K562 (cell line): ENCODE data around the gene ADAP1. TPM values are rescaled to one million over a fixed set of nuclear protein-coding genes. Genes with fewer than 3 reads are reported as not detected.

Experiments used
- CCAR2 ChIP-seq: fragments of 200-400 bp; formaldehyde crosslinking; IDR thresholded peaks from 2 replicates; pipeline ENCODE4 v1.6.1; 2017; ENCODE audit warnings: mild to moderate bottlenecking, low read depth, low read length
- CXXC5 ChIP-seq: fragments of 250-450 bp; sonication (Bioruptor Pico); IDR thresholded peaks from 2 replicates; pipeline ENCODE4 v1.8.0; 2022; ENCODE audit warnings: inconsistent platforms, mild to moderate bottlenecking, moderate library complexity
- FOXP1 ChIP-seq: sonication (generic); formaldehyde crosslinking; IDR thresholded peaks from 2 replicates; pipeline ENCODE4 v1.8.0; 2022; ENCODE audit warnings: mild to moderate bottlenecking, missing genetic modification reagents
- GABPA ChIP-seq: fragments of 200-800 bp; sonication (Bioruptor generic); conservative IDR thresholded peaks from 2 replicates; pipeline ENCODE4 v1.6.1; 2016; ENCODE audit warnings: low read depth, missing genetic modification characterization, missing compliant biosample characterization
- IFI16 ChIP-seq: fragments of 250-450 bp; sonication (Bioruptor Pico); IDR thresholded peaks from 2 replicates; pipeline ENCODE4 v2.1.2; 2022; ENCODE audit warnings: mild to moderate bottlenecking, inconsistent platforms
- KHSRP ChIP-seq: fragments of 450-650 bp; IDR thresholded peaks from 2 replicates; pipeline ENCODE4 v1.6.1; 2017
- KLF1 ChIP-seq: fragments of 450-650 bp; IDR thresholded peaks from 2 replicates; pipeline ENCODE4 v1.6.1; 2016; ENCODE audit warnings: missing genetic modification characterization, missing compliant biosample characterization
- SMC3 ChIP-seq: conservative IDR thresholded peaks from 2 replicates; pipeline ENCODE4 v1.6.1; 2011; ENCODE audit warnings: low read depth, low read length, improper control_type of control experiment; ENCODE audit not compliant: insufficient read depth
- SRSF7 ChIP-seq: fragments of 200-400 bp; formaldehyde crosslinking; optimal IDR thresholded peaks from 2 replicates; pipeline ENCODE3; 2017; ENCODE audit warnings: mild to moderate bottlenecking, low read depth, low read length
- TRIM25 ChIP-seq: fragments of 450-650 bp; IDR thresholded peaks from 2 replicates; pipeline ENCODE4 v1.7.0; 2016; ENCODE audit warnings: borderline replicate concordance
- ZNF76 ChIP-seq: fragments of 250-450 bp; sonication (Bioruptor Pico); IDR thresholded peaks from 2 replicates; pipeline ENCODE4 v1.4.0; 2020; ENCODE audit warnings: mild to moderate bottlenecking, moderate library complexity, borderline replicate concordance
- polyA plus RNA-seq, 8 experiments: library from polyadenylated mRNA; depleted of rRNA in 4 of 8; stranded (reverse) in 5 of 8; unstranded in 3 of 8; fragments of >200 nt; fragmentation: Nextera tagmentation in 2 of 8; fragmentation: Illumina TruSeq in 1 of 8; extraction: Ambion mirVana in 2 of 8; extraction: Trizol in 1 of 8; gene quantifications; 2 replicates each; pipeline versions ENCODE4 v1.2.1 to v1.2.3, GENCODE V29; 2011 to 2014; ENCODE audit warnings: inconsistent platforms in 1 of 8, missing spikeins in 1 of 8
- total RNA-seq, 7 experiments: library from RNA; depleted of rRNA in 6 of 7; stranded (reverse); fragments of >200 nt in 6 of 7; fragmentation: Illumina TruSeq in 2 of 7; extraction: Trizol in 2 of 7; gene quantifications; 2 replicates each; pipeline versions ENCODE4 v1.2.1 to v1.2.3, GENCODE V29; 2011 to 2021; ENCODE audit warnings: low replicate concordance in 1 of 7
- TF ChIP-seq, protein P1 (sequence below): fragments of 150-350 bp; conservative IDR thresholded peaks from 2 replicates; pipeline ENCODE4 v1.6.1; 2014; ENCODE audit warnings: low read length
- TF ChIP-seq, protein P2 (sequence below): fragments of 450-650 bp; formaldehyde crosslinking; IDR thresholded peaks from 2 replicates; pipeline ENCODE4 v1.4.0; 2020; ENCODE audit warnings: mild to moderate bottlenecking, moderate library complexity
- TF ChIP-seq, protein P3 (sequence below): fragments of 250-450 bp; sonication (Bioruptor Pico); IDR thresholded peaks from 2 replicates; pipeline ENCODE4 v1.9.0; 2021; ENCODE audit warnings: mild to moderate bottlenecking, inconsistent platforms
- TF ChIP-seq, protein P4 (sequence below): sonication (generic); formaldehyde crosslinking; IDR thresholded peaks from 2 replicates; pipeline ENCODE4 v1.8.0; 2022; ENCODE audit warnings: missing genetic modification reagents, mild to moderate bottlenecking, borderline replicate concordance

The ADAP1 gene
- total and polyA plus RNA-seq, 9 of the 15 experiments (the other 6 are each of a cell fraction or from before 2014, with no cell fraction given) = 0.27 to 1.4 (median 0.52) TPM; not detected in 3

DNA sequence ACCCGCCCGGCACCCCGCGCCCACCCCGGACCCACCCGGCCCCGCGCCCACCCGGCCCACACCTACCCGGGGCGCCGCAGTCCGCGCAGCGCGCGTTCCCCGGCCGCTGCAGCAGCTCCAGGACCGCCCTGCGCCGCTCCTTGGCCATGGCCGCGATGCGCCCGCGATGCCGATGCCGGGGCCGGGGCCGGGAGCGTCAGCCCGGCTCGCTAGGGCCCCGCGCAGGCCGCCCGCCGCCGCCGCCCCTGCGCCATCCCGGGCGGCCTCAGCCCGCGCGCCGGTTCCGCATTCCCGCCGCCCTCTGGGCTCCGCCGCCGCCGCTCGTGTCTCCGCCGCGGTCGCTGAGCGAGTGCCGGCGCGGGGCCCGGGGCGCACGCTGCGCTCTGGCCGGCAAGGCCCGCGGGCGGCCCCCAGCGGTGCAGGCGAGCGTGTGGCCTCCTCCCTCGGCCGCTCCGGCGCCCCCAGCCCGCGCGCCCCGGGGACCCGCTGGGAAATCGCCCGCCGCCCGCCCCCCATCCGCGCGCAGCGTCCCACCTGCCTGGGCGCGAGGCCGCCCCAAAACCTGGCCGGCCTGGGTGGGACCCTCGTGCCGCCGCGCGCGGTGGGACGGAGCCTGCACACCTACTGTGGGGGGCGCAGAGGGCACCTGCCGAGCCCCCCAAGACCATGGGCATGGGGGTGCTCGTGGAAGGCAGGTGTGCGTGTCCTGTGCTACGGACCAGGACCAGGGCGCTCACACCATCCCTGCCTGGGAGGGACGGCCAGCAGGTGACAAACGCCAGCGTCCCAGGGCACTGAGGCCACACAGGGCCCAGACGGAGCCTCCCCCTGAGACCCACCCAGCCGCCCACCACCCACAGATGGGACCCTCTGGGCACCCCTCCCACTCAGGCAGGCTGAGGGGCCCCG, at the start of gene ADAP1 (continued):
- TF ChIP-seq, protein P1, sequence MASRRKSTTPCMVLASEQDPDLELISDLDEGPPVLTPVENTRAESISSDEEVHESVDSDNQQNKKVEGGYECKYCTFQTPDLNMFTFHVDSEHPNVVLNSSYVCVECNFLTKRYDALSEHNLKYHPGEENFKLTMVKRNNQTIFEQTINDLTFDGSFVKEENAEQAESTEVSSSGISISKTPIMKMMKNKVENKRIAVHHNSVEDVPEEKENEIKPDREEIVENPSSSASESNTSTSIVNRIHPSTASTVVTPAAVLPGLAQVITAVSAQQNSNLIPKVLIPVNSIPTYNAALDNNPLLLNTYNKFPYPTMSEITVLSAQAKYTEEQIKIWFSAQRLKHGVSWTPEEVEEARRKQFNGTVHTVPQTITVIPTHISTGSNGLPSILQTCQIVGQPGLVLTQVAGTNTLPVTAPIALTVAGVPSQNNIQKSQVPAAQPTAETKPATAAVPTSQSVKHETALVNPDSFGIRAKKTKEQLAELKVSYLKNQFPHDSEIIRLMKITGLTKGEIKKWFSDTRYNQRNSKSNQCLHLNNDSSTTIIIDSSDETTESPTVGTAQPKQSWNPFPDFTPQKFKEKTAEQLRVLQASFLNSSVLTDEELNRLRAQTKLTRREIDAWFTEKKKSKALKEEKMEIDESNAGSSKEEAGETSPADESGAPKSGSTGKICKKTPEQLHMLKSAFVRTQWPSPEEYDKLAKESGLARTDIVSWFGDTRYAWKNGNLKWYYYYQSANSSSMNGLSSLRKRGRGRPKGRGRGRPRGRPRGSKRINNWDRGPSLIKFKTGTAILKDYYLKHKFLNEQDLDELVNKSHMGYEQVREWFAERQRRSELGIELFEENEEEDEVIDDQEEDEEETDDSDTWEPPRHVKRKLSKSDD = no peak
- TF ChIP-seq GABPA (no peak), IFI16 (CRISPR knock-in tag) (no peak), KLF1 (tag) (no peak), CCAR2 (no peak), SRSF7 (no peak), CXXC5 (peak; percentile 55), KHSRP (no peak), SMC3 (0 out of 2 replicates have a peak, but pooled peaks have one; percentile 11), TRIM25 (no peak), ZNF76 (CRISPR knock-in tag) (no peak), FOXP1 (CRISPR knock-in tag) (no peak)
- TF ChIP-seq, protein P2, sequence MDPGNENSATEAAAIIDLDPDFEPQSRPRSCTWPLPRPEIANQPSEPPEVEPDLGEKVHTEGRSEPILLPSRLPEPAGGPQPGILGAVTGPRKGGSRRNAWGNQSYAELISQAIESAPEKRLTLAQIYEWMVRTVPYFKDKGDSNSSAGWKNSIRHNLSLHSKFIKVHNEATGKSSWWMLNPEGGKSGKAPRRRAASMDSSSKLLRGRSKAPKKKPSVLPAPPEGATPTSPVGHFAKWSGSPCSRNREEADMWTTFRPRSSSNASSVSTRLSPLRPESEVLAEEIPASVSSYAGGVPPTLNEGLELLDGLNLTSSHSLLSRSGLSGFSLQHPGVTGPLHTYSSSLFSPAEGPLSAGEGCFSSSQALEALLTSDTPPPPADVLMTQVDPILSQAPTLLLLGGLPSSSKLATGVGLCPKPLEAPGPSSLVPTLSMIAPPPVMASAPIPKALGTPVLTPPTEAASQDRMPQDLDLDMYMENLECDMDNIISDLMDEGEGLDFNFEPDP (CRISPR knock-in tag) = no peak
- TF ChIP-seq, protein P3, sequence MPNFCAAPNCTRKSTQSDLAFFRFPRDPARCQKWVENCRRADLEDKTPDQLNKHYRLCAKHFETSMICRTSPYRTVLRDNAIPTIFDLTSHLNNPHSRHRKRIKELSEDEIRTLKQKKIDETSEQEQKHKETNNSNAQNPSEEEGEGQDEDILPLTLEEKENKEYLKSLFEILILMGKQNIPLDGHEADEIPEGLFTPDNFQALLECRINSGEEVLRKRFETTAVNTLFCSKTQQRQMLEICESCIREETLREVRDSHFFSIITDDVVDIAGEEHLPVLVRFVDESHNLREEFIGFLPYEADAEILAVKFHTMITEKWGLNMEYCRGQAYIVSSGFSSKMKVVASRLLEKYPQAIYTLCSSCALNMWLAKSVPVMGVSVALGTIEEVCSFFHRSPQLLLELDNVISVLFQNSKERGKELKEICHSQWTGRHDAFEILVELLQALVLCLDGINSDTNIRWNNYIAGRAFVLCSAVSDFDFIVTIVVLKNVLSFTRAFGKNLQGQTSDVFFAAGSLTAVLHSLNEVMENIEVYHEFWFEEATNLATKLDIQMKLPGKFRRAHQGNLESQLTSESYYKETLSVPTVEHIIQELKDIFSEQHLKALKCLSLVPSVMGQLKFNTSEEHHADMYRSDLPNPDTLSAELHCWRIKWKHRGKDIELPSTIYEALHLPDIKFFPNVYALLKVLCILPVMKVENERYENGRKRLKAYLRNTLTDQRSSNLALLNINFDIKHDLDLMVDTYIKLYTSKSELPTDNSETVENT (CRISPR knock-in tag) = no peak
- TF ChIP-seq, protein P4, sequence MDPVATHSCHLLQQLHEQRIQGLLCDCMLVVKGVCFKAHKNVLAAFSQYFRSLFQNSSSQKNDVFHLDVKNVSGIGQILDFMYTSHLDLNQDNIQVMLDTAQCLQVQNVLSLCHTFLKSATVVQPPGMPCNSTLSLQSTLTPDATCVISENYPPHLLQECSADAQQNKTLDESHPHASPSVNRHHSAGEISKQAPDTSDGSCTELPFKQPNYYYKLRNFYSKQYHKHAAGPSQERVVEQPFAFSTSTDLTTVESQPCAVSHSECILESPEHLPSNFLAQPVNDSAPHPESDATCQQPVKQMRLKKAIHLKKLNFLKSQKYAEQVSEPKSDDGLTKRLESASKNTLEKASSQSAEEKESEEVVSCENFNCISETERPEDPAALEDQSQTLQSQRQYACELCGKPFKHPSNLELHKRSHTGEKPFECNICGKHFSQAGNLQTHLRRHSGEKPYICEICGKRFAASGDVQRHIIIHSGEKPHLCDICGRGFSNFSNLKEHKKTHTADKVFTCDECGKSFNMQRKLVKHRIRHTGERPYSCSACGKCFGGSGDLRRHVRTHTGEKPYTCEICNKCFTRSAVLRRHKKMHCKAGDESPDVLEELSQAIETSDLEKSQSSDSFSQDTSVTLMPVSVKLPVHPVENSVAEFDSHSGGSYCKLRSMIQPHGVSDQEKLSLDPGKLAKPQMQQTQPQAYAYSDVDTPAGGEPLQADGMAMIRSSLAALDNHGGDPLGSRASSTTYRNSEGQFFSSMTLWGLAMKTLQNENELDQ (CRISPR knock-in tag) = no peak
